Right atrium auricular region (tissue), 2 donors: Measurements from ENCODE around the gene ANO6. TPM values are rescaled to one million over a fixed set of nuclear protein-coding genes. Genes with fewer than 3 reads are reported as not detected.

Experiments
- DNase-seq: peaks from one replicate; pipeline ENCODE4 v3.0.0-alpha.2; 2019; ENCODE audit warnings: low spot score
- H3K27ac ChIP-seq, 2 donors: fragments of 200-600 bp; sonication (generic); 1 replicate in 1 of 2; 2 replicates in 1 of 2; pipeline ENCODE4 v1.5.1; 2016 to 2019
- H3K27me3 ChIP-seq, 2 donors: fragments of 200-600 bp; sonication (generic); one replicate each; pipeline versions ENCODE4 v1.5.1 to v1.6.0; 2017 to 2019
- H3K36me3 ChIP-seq: fragments of 200-600 bp; sonication (generic); one replicate; pipeline ENCODE4 v1.5.1; 2016
- H3K4me1 ChIP-seq, 2 donors: fragments of 200-600 bp; sonication (generic); one replicate each; pipeline versions ENCODE4 v1.5.1 to v1.6.0; 2017 to 2019
- H3K4me3 ChIP-seq, 2 donors: fragments of 200-600 bp; sonication (generic); 1 replicate in 1 of 2; 2 replicates in 1 of 2; pipeline ENCODE4 v1.5.1; 2017 to 2019; ENCODE audit warnings: mild to moderate bottlenecking in 1 of 2, moderate library complexity in 1 of 2
- H3K9me3 ChIP-seq, 2 donors: fragments of 200-600 bp; sonication (generic); one replicate each; pipeline ENCODE4 v1.5.1; 2019
- CTCF ChIP-seq, 2 donors: fragments of 200-600 bp; sonication (generic); IDR thresholded peaks; one replicate each; pipeline ENCODE4 v1.5.1; 2019; ENCODE audit warnings: antibody characterized with exemption in 2 of 2
- total RNA-seq, 2 donors: library from RNA; depleted of rRNA; stranded (reverse); fragments of >200 nt; gene quantifications; one replicate each; pipeline ENCODE4 v1.1.0, GENCODE V29; 2016

Gene ANO6
- total RNA-seq, 2 donors from 2014 or later, result 48.1 to 49.5 TPM

GRCh38 chr12:45336762-45337596, 121.1 kb downstream of the ANO6 start:
- Histone ChIP-seq H3K27ac (no peak overlapping the region), H3K27me3 (no peaks in the 10 kb centered on the region), H3K36me3 (no peaks in the 10 kb centered on the region), H3K9me3 (no peaks in the 10 kb centered on the region), H3K4me1 (peaks cover 0 to 28% of the 10 kb centered on the region in 2 donors), H3K4me3 (no peak overlapping the region)
- no peak for TF ChIP-seq CTCF (IDR thresholded peaks at IDR 0.05)
- no peak for DNase-seq

- no peak overlapping the region for H3K4me3 ChIP-seq
- H3K4me1 ChIP-seq, result peaks cover 0 to 28% of the 10 kb centered on the region in 2 donors
- H3K36me3 ChIP-seq, result no peaks in the 10 kb centered on the region
- H3K27me3 ChIP-seq, result no peaks in the 10 kb centered on the region
- H3K27ac ChIP-seq, result peak overlapping the region in 1 of 2 donors; percentile 59
- no peaks in the 10 kb centered on the region for H3K9me3 ChIP-seq
- no peak for DNase-seq
- TF ChIP-seq CTCF (IDR thresholded peaks at IDR 0.05), result no peak
These were observed 121.9 kb downstream of the ANO6 start for GRCh38 chr12:45337835-45338234.

GRCh38 chr12:45338272-45338671, 122.4 kb downstream of the ANO6 start:
- Histone ChIP-seq H3K4me1 (peaks cover 0 to 29% of the 10 kb centered on the region in 2 donors), H3K36me3 (no peaks in the 10 kb centered on the region), H3K9me3 (no peaks in the 10 kb centered on the region), H3K27ac (peak overlapping the region; percentile 27 to 59), H3K4me3 (no peak overlapping the region), H3K27me3 (no peaks in the 10 kb centered on the region)
- no peak for DNase-seq
- no peak for TF ChIP-seq CTCF (IDR thresholded peaks at IDR 0.05)

- Histone ChIP-seq H3K27ac (peak overlapping the region; percentile 27 to 59), H3K9me3 (no peaks in the 10 kb centered on the region), H3K36me3 (no peaks in the 10 kb centered on the region), H3K4me1 (peaks cover 0 to 34% of the 10 kb centered on the region in 2 donors), H3K27me3 (no peaks in the 10 kb centered on the region), H3K4me3 (no peak overlapping the region)
- TF ChIP-seq CTCF (IDR thresholded peaks at IDR 0.05), result no peak
- DNase-seq, result no peak
These were observed 123.1 kb downstream of the ANO6 start for GRCh38 chr12:45339035-45339434.

GRCh38 chr12:45342171-45342570, 126.3 kb downstream of the ANO6 start:
- Histone ChIP-seq H3K27ac (no peak overlapping the region), H3K4me3 (no peak overlapping the region), H3K36me3 (peaks cover 7% of the 10 kb centered on the region), H3K9me3 (no peaks in the 10 kb centered on the region), H3K27me3 (no peaks in the 10 kb centered on the region), H3K4me1 (peaks cover 0 to 28% of the 10 kb centered on the region in 2 donors)
- no peak for DNase-seq
- no peak for TF ChIP-seq CTCF (IDR thresholded peaks at IDR 0.05)
